A673 (cell line): ENCODE data around the gene PLD2. TPM values are rescaled to one million over a fixed set of nuclear protein-coding genes. Genes with fewer than 3 reads are reported as not detected.
"Not testable (repeated sequence)": the region's sequence is repeated elsewhere in the genome, so short reads cannot be mapped to it uniquely, and the experiment has no call there.

Experiments used
- BruUV-seq: library from RNA; stranded (reverse); fragments of 400-500 nt; replicated peaks from 2 replicates; lab custom pipeline; 2021; lab: Mats Ljungman, UMichigan
- CTCF ChIA-PET: fragments of 300-600 bp; sonication (Branson Sonifier 250); formaldehyde crosslinking; loops from one replicate; lab custom pipeline; 2022; ENCODE audit warnings: antibody characterized with exemption; lab: Charles Lee
- POLR2A ChIA-PET: fragments of 300-600 bp; sonication (Branson Sonifier 250); formaldehyde crosslinking; loops from one replicate; lab custom pipeline; 2022; ENCODE audit warnings: antibody characterized with exemption; ENCODE audit not compliant: low non-redundant PET; lab: Charles Lee
- DNase-seq: peaks from one replicate; pipeline ENCODE4 v3.0.0-alpha.2; 2015; ENCODE audit warnings: low spot score
- H3K27ac ChIP-seq: fragments of 200-600 bp; sonication (generic); 2 replicates; pipeline ENCODE4 v1.5.1; 2016; ENCODE audit warnings: mixed run types, low read depth, mild to moderate bottlenecking, mixed read lengths, antibody characterized with exemption, low read length; ENCODE audit not compliant: poor library complexity, severe bottlenecking
- H3K27me3 ChIP-seq: fragments of 200-600 bp; sonication (generic); replicated peaks from 2 replicates; pipeline ENCODE4 v1.6.1; 2017; ENCODE audit warnings: mixed run types, low read depth, mild to moderate bottlenecking, mixed read lengths, antibody characterized with exemption, low read length; ENCODE audit not compliant: insufficient read depth, poor library complexity
- H3K36me3 ChIP-seq: fragments of 200-600 bp; sonication (generic); 2 replicates; pipeline ENCODE4 v1.6.1; 2016; ENCODE audit warnings: mixed run types, mild to moderate bottlenecking, mixed read lengths, antibody characterized with exemption, low read length; ENCODE audit not compliant: insufficient read depth, poor library complexity, severe bottlenecking
- H3K4me1 ChIP-seq: fragments of 200-600 bp; sonication (generic); 2 replicates; pipeline ENCODE4 v1.6.1; 2017; ENCODE audit warnings: mixed run types, mild to moderate bottlenecking, mixed read lengths, antibody characterized with exemption, low read length; ENCODE audit not compliant: insufficient read depth, poor library complexity, severe bottlenecking
- H3K4me3 ChIP-seq: fragments of 200-600 bp; sonication (generic); 2 replicates; pipeline ENCODE4 v1.5.1; 2016; ENCODE audit warnings: low read depth, mixed run types, mild to moderate bottlenecking, mixed read lengths, low read length; ENCODE audit not compliant: poor library complexity, severe bottlenecking
- H3K9me3 ChIP-seq: fragments of 200-600 bp; sonication (generic); 2 replicates; pipeline ENCODE4 v1.6.1; 2016; ENCODE audit warnings: mixed run types, low read depth, mild to moderate bottlenecking, mixed read lengths, antibody characterized with exemption, low read length; ENCODE audit not compliant: poor library complexity, severe bottlenecking
- EZH2 ChIP-seq: fragments of 200-600 bp; sonication (generic); IDR thresholded peaks from 2 replicates; pipeline ENCODE4 v1.6.1; 2017; ENCODE audit warnings: borderline replicate concordance, low read depth, mild to moderate bottlenecking, mixed read lengths, antibody characterized with exemption, low read length; ENCODE audit not compliant: poor library complexity, severe bottlenecking
- intact Hi-C: fragments of 100-400 bp; cut with micrococcal nuclease; formaldehyde crosslinking; loops from one replicate; pipeline ENCODE4 v1.10.0; 2022; ENCODE audit not compliant: unreplicated experiment
- total RNA-seq: library from RNA; stranded (reverse); gene quantifications from 2 replicates; pipeline ENCODE4 v1.2.3, GENCODE V29; 2021
- TF ChIP-seq, protein P1 (sequence below): fragments of 300-800, 200-600 bp; sonication (generic); conservative IDR thresholded peaks from 2 replicates; pipeline ENCODE4 v1.5.1; 2017; ENCODE audit warnings: low read depth, mild to moderate bottlenecking, antibody characterized with exemption, low read length, moderate library complexity, mixed read lengths

PLD2 gene
- total RNA-seq, 1 experiment from 2014 or later, result 20.1 TPM

- POLR2A ChIA-PET, result no interaction called here
- no peak for DNase-seq
- Histone ChIP-seq H3K27ac (no peak overlapping the region), H3K4me3 (no peak overlapping the region), H3K36me3 (no peaks in the 10 kb centered on the region), H3K27me3 (no peaks in the 10 kb centered on the region), H3K4me1 (no peaks in the 10 kb centered on the region), H3K9me3 (no peaks in the 10 kb centered on the region)
- TF ChIP-seq, protein P1, sequence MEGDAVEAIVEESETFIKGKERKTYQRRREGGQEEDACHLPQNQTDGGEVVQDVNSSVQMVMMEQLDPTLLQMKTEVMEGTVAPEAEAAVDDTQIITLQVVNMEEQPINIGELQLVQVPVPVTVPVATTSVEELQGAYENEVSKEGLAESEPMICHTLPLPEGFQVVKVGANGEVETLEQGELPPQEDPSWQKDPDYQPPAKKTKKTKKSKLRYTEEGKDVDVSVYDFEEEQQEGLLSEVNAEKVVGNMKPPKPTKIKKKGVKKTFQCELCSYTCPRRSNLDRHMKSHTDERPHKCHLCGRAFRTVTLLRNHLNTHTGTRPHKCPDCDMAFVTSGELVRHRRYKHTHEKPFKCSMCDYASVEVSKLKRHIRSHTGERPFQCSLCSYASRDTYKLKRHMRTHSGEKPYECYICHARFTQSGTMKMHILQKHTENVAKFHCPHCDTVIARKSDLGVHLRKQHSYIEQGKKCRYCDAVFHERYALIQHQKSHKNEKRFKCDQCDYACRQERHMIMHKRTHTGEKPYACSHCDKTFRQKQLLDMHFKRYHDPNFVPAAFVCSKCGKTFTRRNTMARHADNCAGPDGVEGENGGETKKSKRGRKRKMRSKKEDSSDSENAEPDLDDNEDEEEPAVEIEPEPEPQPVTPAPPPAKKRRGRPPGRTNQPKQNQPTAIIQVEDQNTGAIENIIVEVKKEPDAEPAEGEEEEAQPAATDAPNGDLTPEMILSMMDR, result no peak
- no peak for TF ChIP-seq EZH2
- intact Hi-C loops, result no loop called here
- CTCF ChIA-PET, result no interaction called here
- no TSS peak for BruUV-seq
Observed at GRCh38 chr17:4822835-4823234, 15.9 kb downstream of the PLD2 start.

DNA sequence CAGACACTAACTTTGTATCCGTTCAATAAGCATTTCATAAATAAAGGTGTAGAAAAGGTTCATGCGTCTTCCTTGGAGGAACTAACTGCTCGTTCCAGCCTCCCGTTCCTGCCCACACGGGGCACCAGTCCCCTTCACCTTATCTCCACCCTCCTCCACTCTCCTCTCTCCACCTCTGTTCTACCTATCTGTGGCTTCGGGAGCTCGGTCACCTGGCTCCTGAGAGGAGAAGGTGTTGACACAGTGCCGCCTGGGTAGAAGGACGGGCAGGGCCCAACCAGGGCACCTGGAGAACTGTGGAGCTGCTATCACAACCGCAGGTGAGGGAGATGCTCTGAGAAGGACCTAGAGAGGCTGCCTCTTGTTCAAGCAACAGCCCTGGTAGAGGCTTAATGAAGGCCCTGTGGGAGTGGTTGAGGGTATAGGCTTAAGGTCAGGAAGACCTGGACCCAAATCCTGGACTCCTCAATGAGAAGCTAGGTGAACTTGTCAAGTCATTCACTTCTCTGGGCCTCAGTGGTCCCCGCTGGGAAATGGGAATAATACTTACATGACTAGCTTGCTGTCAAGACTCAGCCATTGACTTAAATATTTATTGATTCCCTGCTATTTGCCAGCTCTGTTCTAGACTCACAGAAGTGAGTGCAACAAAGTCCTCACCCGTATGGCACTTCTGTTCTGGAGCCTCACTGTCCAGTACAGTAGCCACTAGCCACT is 16.6 kb downstream of the PLD2 start:
- no TSS peak for BruUV-seq
- Histone ChIP-seq H3K9me3 (no peaks in the 10 kb centered on the region), H3K27ac (no peak overlapping the region), H3K36me3 (no peaks in the 10 kb centered on the region), H3K4me1 (no peaks in the 10 kb centered on the region), H3K4me3 (no peak overlapping the region), H3K27me3 (no peaks in the 10 kb centered on the region)
- DNase-seq, result no peak
- POLR2A ChIA-PET, result no interaction called here
- no peak for TF ChIP-seq EZH2
- TF ChIP-seq, protein P1, result no peak
- intact Hi-C loops, result no loop called here
- CTCF ChIA-PET, result interaction anchor here (0.6 kb wide), 1 partner anchor 14 kb away, joined by 3 read pairs; no protein-coding TSS in a partner anchor

- intact Hi-C loops, result no loop called here
- Histone ChIP-seq H3K27me3 (no peaks in the 10 kb centered on the region), H3K4me1 (no peaks in the 10 kb centered on the region), H3K4me3 (no peak overlapping the region), H3K9me3 (no peaks in the 10 kb centered on the region), H3K27ac (no peak overlapping the region), H3K36me3 (no peaks in the 10 kb centered on the region)
- CTCF ChIA-PET, result interaction anchor here (0.5 kb wide), 1 partner anchor 10 kb away, joined by 3 read pairs; no protein-coding TSS in a partner anchor
- no TSS peak for BruUV-seq
- POLR2A ChIA-PET, result no interaction called here
- no peak for TF ChIP-seq EZH2
- TF ChIP-seq, protein P1, result no peak
- no peak for DNase-seq
Observed at GRCh38 chr17:4827399-4827798, 20.4 kb downstream of the PLD2 start.

DNA sequence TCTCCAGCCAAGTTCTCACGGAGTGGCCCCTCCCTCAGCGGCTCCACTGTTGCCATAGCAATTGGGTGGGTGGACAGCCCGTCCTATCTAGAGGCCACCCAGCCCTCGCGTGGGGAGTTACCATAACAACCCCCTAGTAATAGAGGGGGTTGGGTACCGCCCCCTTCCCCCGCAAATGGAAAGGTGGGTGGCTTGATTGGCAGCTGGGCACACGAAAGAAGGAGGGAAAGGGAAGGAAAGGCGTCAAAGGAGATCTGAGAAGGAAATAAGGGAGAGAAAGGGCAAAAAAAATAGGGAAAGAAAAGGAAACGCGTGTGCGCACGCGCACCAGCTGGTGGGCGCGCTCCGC is 25.9 kb downstream of the PLD2 start:
- CTCF ChIA-PET, DNase-seq: not testable (repeated sequence)
- H3K27ac ChIP-seq, result peak overlapping the region; percentile 84

More for the DNA sequence above, 25.9 kb downstream of the PLD2 start:
- H3K36me3 ChIP-seq, BruUV-seq, H3K27me3 ChIP-seq, H3K9me3 ChIP-seq, H3K4me1 ChIP-seq, POLR2A ChIA-PET, intact Hi-C loops: not testable (repeated sequence)
- H3K4me3 ChIP-seq, result peak overlapping the region; percentile 88
